Keratinocyte (primary cell): Measurements from ENCODE around the gene ELFN2. TPM values are rescaled to one million over a fixed set of nuclear protein-coding genes. Genes with fewer than 3 reads are reported as not detected.

Source experiments
- DNase-seq: peaks from one replicate; pipeline ENCODE4 v3.0.0-alpha.2; 2011; ENCODE audit warnings: low read depth, missing footprints, low spot score
- FAIRE-seq: peaks from 2 replicates; lab custom pipeline; 2011; peaks lifted over from hg19 to GRCh38; lab: Jason Lieb, UNC
- H2AFZ ChIP-seq: 2 replicates; pipeline ENCODE4 v1.6.0; 2012; ENCODE audit warnings: low read length, control low read depth, inconsistent platforms; ENCODE audit not compliant: control insufficient read depth
- H3K27ac ChIP-seq: 2 replicates; pipeline ENCODE4 v1.5.1; 2011; ENCODE audit warnings: low read length; ENCODE audit not compliant: control insufficient read depth, insufficient read depth
- H3K27me3 ChIP-seq: 3 replicates; pipeline ENCODE4 v1.6.0; 2011; ENCODE audit warnings: low read length; ENCODE audit not compliant: control insufficient read depth, insufficient read depth; ENCODE audit errors: extremely low read depth
- H3K36me3 ChIP-seq, 2 experiments: 2 replicates in 1 of 2; 3 replicates in 1 of 2; pipeline ENCODE4 v1.5.1; 2011; ENCODE audit warnings: low read length in 2 of 2, mild to moderate bottlenecking in 1 of 2; ENCODE audit not compliant: control insufficient read depth in 2 of 2, insufficient read depth in 2 of 2; ENCODE audit errors: extremely low read depth in 1 of 2
- H3K4me1 ChIP-seq: 3 replicates; pipeline ENCODE4 v1.5.1; 2011; ENCODE audit warnings: low read length; ENCODE audit not compliant: control insufficient read depth, insufficient read depth; ENCODE audit errors: extremely low read depth
- H3K4me2 ChIP-seq: 3 replicates; pipeline ENCODE4 v1.6.0; 2011; ENCODE audit warnings: low read depth, low read length; ENCODE audit not compliant: control insufficient read depth, insufficient read depth; ENCODE audit errors: extremely low read depth
- H3K4me3 ChIP-seq, 3 experiments: fragments of 200-600 bp in 1 of 3; sonication (generic) in 1 of 3; 2 replicates in 2 of 3; 3 replicates in 1 of 3; pipeline ENCODE4 v1.5.1; 2011 to 2016; ENCODE audit warnings: low read length in 3 of 3, mild to moderate bottlenecking in 3 of 3, control low read depth in 2 of 3, inconsistent platforms in 1 of 3, low read depth in 1 of 3, mixed read lengths in 1 of 3, mixed run types in 1 of 3, moderate library complexity in 1 of 3; ENCODE audit not compliant: control insufficient read depth in 2 of 3, insufficient read depth in 2 of 3; ENCODE audit errors: extremely low read depth in 1 of 3
- H3K79me2 ChIP-seq: 2 replicates; pipeline ENCODE4 v1.6.0; 2012; ENCODE audit warnings: low read length; ENCODE audit not compliant: control insufficient read depth, insufficient read depth
- H3K9ac ChIP-seq: 3 replicates; pipeline ENCODE4 v1.6.0; 2011; ENCODE audit warnings: low read length; ENCODE audit not compliant: control insufficient read depth, insufficient read depth; ENCODE audit errors: extremely low read depth
- H3K9me1 ChIP-seq: 3 replicates; pipeline ENCODE4 v1.6.0; 2011; ENCODE audit warnings: low read length; ENCODE audit not compliant: control insufficient read depth, insufficient read depth; ENCODE audit errors: extremely low read depth
- H3K9me3 ChIP-seq: 2 replicates; pipeline ENCODE4 v1.5.1; 2012; ENCODE audit warnings: low read depth, low read length; ENCODE audit not compliant: control insufficient read depth
- H4K20me1 ChIP-seq: 3 replicates; pipeline ENCODE4 v1.6.0; 2011; ENCODE audit warnings: low read length; ENCODE audit not compliant: control insufficient read depth, insufficient read depth; ENCODE audit errors: extremely low read depth
- CTCF ChIP-seq, 3 experiments: IDR thresholded peaks in 1 of 3; conservative IDR thresholded peaks in 1 of 3; optimal IDR thresholded peaks in 1 of 3; 2 replicates in 2 of 3; 3 replicates in 1 of 3; pipeline versions ENCODE3 to v1.5.1; 2011; ENCODE audit warnings: low read length in 3 of 3, mild to moderate bottlenecking in 3 of 3, moderate library complexity in 2 of 3, control low read depth in 1 of 3, inconsistent platforms in 1 of 3; ENCODE audit not compliant: insufficient read depth in 2 of 3; ENCODE audit errors: extremely low read depth in 1 of 3
- EZH2 ChIP-seq: IDR thresholded peaks from one replicate; pipeline ENCODE4 v1.6.1; 2012; ENCODE audit warnings: inconsistent platforms, mild to moderate bottlenecking, low read length, moderate library complexity
- dilution Hi-C: fragments of 300-500 bp; cut with MboI; formaldehyde crosslinking; loops from one replicate; pipeline ENCODE4 v1.7.0; 2020; ENCODE audit warnings: low sequenced_read_pairs; ENCODE audit not compliant: extremely low pct_ligation_motif_present
- polyA plus RNA-seq, 5 experiments: library from polyadenylated mRNA; depleted of rRNA in 3 of 5; stranded (reverse) in 3 of 5; stranded (forward) in 1 of 5; unstranded in 1 of 5; fragments of >200 nt; gene quantifications; 1 replicate in 1 of 5; 2 replicates in 3 of 5; 3 replicates in 1 of 5; pipeline versions ENCODE4 v1.2.1 to v1.2.3, GENCODE V29; 2011 to 2012; ENCODE audit warnings: missing spikeins in 2 of 5, low read depth in 1 of 5, low replicate concordance in 1 of 5

ELFN2 gene
- polyA plus RNA-seq, 1 donor (not counting 4 experiments of a cell fraction or from before 2014, with no cell fraction given): 0.13 TPM

GRCh38 chr22:37431366-37431765, 4.1 kb upstream of the ELFN2 start:
- Histone ChIP-seq H3K79me2 (no peaks in the 10 kb centered on the region), H3K4me1 (peaks cover 19% of the 10 kb centered on the region), H3K4me3 (no peak overlapping the region), H3K9ac (peak overlapping the region; percentile 23), H4K20me1 (no peaks in the 10 kb centered on the region), H3K27me3 (peaks cover 22% of the 10 kb centered on the region), H3K9me1 (no peaks in the 10 kb centered on the region), H3K27ac (peak overlapping the region; percentile 86), H3K9me3 (peaks cover 18% of the 10 kb centered on the region), H2AFZ (no peak overlapping the region), H3K4me2 (peak overlapping the region; percentile 49), H3K36me3 (no peaks in the 10 kb centered on the region)
- FAIRE-seq (no peak), DNase-seq (no peak)
- dilution Hi-C loops: no loop called here
- TF ChIP-seq EZH2 (no peak), CTCF (optimal IDR thresholded peaks at IDR 0.05 in 1 of 3, IDR thresholded peaks at IDR 0.05 in 1 of 3, conservative IDR thresholded peaks at IDR 0.05 in 1 of 3; ENCODE audit: extremely low read depth in 1 of 3, insufficient read depth in 2 of 3, low read length in 3 of 3) (no peak)

- no peaks in the 10 kb centered on the region for H3K79me2 ChIP-seq
- no peaks in the 10 kb centered on the region for H3K9me1 ChIP-seq
- peaks cover 18% of the 10 kb centered on the region for H3K9me3 ChIP-seq
- peaks cover 26% of the 10 kb centered on the region for H3K27me3 ChIP-seq
- H3K36me3 ChIP-seq: no peaks in the 10 kb centered on the region
- no peak overlapping the region for H2AFZ ChIP-seq
- dilution Hi-C loops: no loop called here
- H3K4me1 ChIP-seq: peaks cover 23% of the 10 kb centered on the region
- no peak overlapping the region for H3K27ac ChIP-seq
- no peak overlapping the region for H3K9ac ChIP-seq
- H3K4me3 ChIP-seq: no peak overlapping the region
- TF ChIP-seq CTCF (optimal IDR thresholded peaks at IDR 0.05 in 1 of 3, IDR thresholded peaks at IDR 0.05 in 1 of 3, conservative IDR thresholded peaks at IDR 0.05 in 1 of 3; ENCODE audit: extremely low read depth in 1 of 3, insufficient read depth in 2 of 3, low read length in 3 of 3): no peak
- TF ChIP-seq EZH2: no peak
- H3K4me2 ChIP-seq: no peak overlapping the region
- H4K20me1 ChIP-seq: no peaks in the 10 kb centered on the region
- FAIRE-seq (no peak), DNase-seq (no peak)
These were observed 3.7 kb upstream of the ELFN2 start for GRCh38 chr22:37430941-37431340.
